BJ (cell line): ENCODE data around the gene CIB4. TPM values are rescaled to one million over a fixed set of nuclear protein-coding genes. Genes with fewer than 3 reads are reported as not detected.

Experiments
- CTCF ChIA-PET: fragments of 350-600 bp; formaldehyde crosslinking; extraction: SDS; loops from one replicate; lab custom pipeline; 2021; ENCODE audit warnings: antibody characterized with exemption, inconsistent platforms; lab: Yijun Ruan, JAX
- POLR2A ChIA-PET: fragments of 300-600 bp; sonication (Branson Sonifier 250); formaldehyde crosslinking; extraction: SDS; loops from one replicate; lab custom pipeline; 2021; ENCODE audit warnings: antibody characterized with exemption; lab: Charles Lee
- DNase-seq: peaks from one replicate; pipeline ENCODE4 v3.0.0-alpha.2; 2011; ENCODE audit warnings: low read depth
- H3K27me3 ChIP-seq: 2 replicates; pipeline ENCODE4 v1.6.0; 2011; ENCODE audit warnings: low read length; ENCODE audit not compliant: control insufficient read depth, insufficient read depth
- H3K36me3 ChIP-seq: 2 replicates; pipeline ENCODE4 v1.5.1; 2011; ENCODE audit warnings: low read length; ENCODE audit not compliant: control insufficient read depth, insufficient read depth
- H3K4me3 ChIP-seq: 2 replicates; pipeline ENCODE4 v1.5.1; 2011; ENCODE audit warnings: low read depth, mild to moderate bottlenecking, control low read depth, low read length
- CTCF ChIP-seq: IDR thresholded peaks from 2 replicates; pipeline ENCODE4 v1.5.1; 2011; ENCODE audit warnings: low read depth, mild to moderate bottlenecking, control low read depth, inconsistent platforms, low read length, moderate library complexity; ENCODE audit not compliant: insufficient read depth
- polyA plus RNA-seq: library from polyadenylated mRNA; depleted of rRNA; stranded (reverse); fragments of >200 nt; gene quantifications from 2 replicates; pipeline ENCODE4 v1.2.3, GENCODE V29; 2011

The CIB4 gene
- polyA plus RNA-seq, 1 experiment: not detected

GRCh38 chr2:26587994-26588393, 53.2 kb downstream of the CIB4 start:
- Histone ChIP-seq H3K36me3 (no peaks in the 10 kb centered on the region), H3K27me3 (peaks cover 33% of the 10 kb centered on the region), H3K4me3 (no peak overlapping the region)
- POLR2A ChIA-PET: no interaction called here
- no peak for TF ChIP-seq CTCF
- CTCF ChIA-PET: interaction anchor here (1.9 to 10.0 kb wide), 2 partner anchors 9 to 17 kb away, joined by 5 to 76 read pairs; no protein-coding TSS in a partner anchor
- no peak for DNase-seq

GRCh38 chr2:26585966-26586365, 55.2 kb downstream of the CIB4 start:
- no peak overlapping the region for H3K4me3 ChIP-seq
- ChIA-PET POLR2A (no interaction called here), CTCF (interaction anchor here (1.3 to 10.0 kb wide), 3 partner anchors 7 to 19 kb away, joined by 4 to 76 read pairs (median 7); no protein-coding TSS in a partner anchor)
- peaks cover 31% of the 10 kb centered on the region for H3K27me3 ChIP-seq
- DNase-seq: no peak
- no peaks in the 10 kb centered on the region for H3K36me3 ChIP-seq
- TF ChIP-seq CTCF: no peak

- TF ChIP-seq CTCF: no peak
- ChIA-PET CTCF (interaction anchor here (1.4 to 10.0 kb wide), 2 partner anchors 6 to 20 kb away, joined by 7 to 76 read pairs; no protein-coding TSS in a partner anchor), POLR2A (no interaction called here)
These were observed 56.1 kb downstream of the CIB4 start for GRCh38 chr2:26585100-26585499.

GRCh38 chr2:26584656-26585055, 56.5 kb downstream of the CIB4 start:
- peaks cover 33% of the 10 kb centered on the region for H3K27me3 ChIP-seq

More at GRCh38 chr2:26585100-26585499, 56.1 kb downstream of the CIB4 start:
- H3K4me3 ChIP-seq: no peak overlapping the region
- no peaks in the 10 kb centered on the region for H3K36me3 ChIP-seq
- no peak for DNase-seq
- peaks cover 33% of the 10 kb centered on the region for H3K27me3 ChIP-seq

GRCh38 chr2:26584191-26584590, 57.0 kb downstream of the CIB4 start:
- POLR2A ChIA-PET: no interaction called here
- Histone ChIP-seq H3K4me3 (no peak overlapping the region), H3K36me3 (no peaks in the 10 kb centered on the region), H3K27me3 (peaks cover 35% of the 10 kb centered on the region)
- no peak for TF ChIP-seq CTCF
- DNase-seq: no peak
- CTCF ChIA-PET: no interaction called here

More at GRCh38 chr2:26584656-26585055, 56.5 kb downstream of the CIB4 start:
- no peak overlapping the region for H3K4me3 ChIP-seq
- ChIA-PET CTCF (interaction anchor here (10.0 kb wide), 1 partner anchor 5 kb away, joined by 76 read pairs; no protein-coding TSS in a partner anchor), POLR2A (no interaction called here)
- H3K36me3 ChIP-seq: no peaks in the 10 kb centered on the region
- no peak for DNase-seq
- no peak for TF ChIP-seq CTCF
